Liver (tissue), 3 donors: ENCODE results near the gene CPA1.

ENCODE experiments used
- GABPA ChIP-seq, 2 donors: IDR thresholded peaks in 1 of 2; conservative IDR thresholded peaks in 1 of 2; 2 replicates each; pipeline ENCODE4 v1.6.1; 2016; ENCODE audit warnings: antibody characterized with exemption in 2 of 2, mild to moderate bottlenecking in 1 of 2, moderate library complexity in 1 of 2
- HNF4A ChIP-seq, 2 donors: conservative IDR thresholded peaks; 2 replicates each; pipeline ENCODE4 v1.6.1; 2016; ENCODE audit warnings: antibody characterized with exemption in 2 of 2, mild to moderate bottlenecking in 2 of 2
- RXRA ChIP-seq, 2 donors: IDR thresholded peaks; 2 replicates each; pipeline ENCODE4 v1.6.1; 2017 to 2018; ENCODE audit warnings: antibody characterized with exemption in 2 of 2, mild to moderate bottlenecking in 1 of 2
- SP1 ChIP-seq: IDR thresholded peaks from 2 replicates; pipeline ENCODE4 v1.6.1; 2018; ENCODE audit warnings: antibody characterized with exemption, mild to moderate bottlenecking
- TAF1 ChIP-seq: conservative IDR thresholded peaks from 2 replicates; pipeline ENCODE4 v1.6.1; 2016; ENCODE audit warnings: antibody characterized with exemption, mild to moderate bottlenecking
- YY1 ChIP-seq: IDR thresholded peaks from 2 replicates; pipeline ENCODE4 v1.6.1; 2016; ENCODE audit warnings: antibody characterized with exemption, mild to moderate bottlenecking
- TF ChIP-seq, protein P1 (sequence below): fragments of 150-350 bp; IDR thresholded peaks from 2 replicates; pipeline ENCODE4 v1.5.1; 2017; ENCODE audit warnings: improper control_type of control experiment, low read depth, low read length; ENCODE audit not compliant: missing input control
- donor health status: healthy.
- donor health status: healthy.

GRCh38 chr7:130359276-130359857, 20.9 kb upstream of the CPA1 start:
- TF ChIP-seq, protein P1, sequence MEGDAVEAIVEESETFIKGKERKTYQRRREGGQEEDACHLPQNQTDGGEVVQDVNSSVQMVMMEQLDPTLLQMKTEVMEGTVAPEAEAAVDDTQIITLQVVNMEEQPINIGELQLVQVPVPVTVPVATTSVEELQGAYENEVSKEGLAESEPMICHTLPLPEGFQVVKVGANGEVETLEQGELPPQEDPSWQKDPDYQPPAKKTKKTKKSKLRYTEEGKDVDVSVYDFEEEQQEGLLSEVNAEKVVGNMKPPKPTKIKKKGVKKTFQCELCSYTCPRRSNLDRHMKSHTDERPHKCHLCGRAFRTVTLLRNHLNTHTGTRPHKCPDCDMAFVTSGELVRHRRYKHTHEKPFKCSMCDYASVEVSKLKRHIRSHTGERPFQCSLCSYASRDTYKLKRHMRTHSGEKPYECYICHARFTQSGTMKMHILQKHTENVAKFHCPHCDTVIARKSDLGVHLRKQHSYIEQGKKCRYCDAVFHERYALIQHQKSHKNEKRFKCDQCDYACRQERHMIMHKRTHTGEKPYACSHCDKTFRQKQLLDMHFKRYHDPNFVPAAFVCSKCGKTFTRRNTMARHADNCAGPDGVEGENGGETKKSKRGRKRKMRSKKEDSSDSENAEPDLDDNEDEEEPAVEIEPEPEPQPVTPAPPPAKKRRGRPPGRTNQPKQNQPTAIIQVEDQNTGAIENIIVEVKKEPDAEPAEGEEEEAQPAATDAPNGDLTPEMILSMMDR: no peak
- no peak for TF ChIP-seq TAF1
- no peak for TF ChIP-seq GABPA (IDR thresholded peaks at IDR 0.05 in 1 of 2, conservative IDR thresholded peaks at IDR 0.05 in 1 of 2)
- no peak for TF ChIP-seq RXRA (IDR thresholded peaks at IDR 0.05)
- TF ChIP-seq SP1: no peak
- TF ChIP-seq HNF4A (conservative IDR thresholded peaks at IDR 0.05): no peak
- no peak for TF ChIP-seq YY1
